Measurements from ENCODE around the gene TTC4.

GRCh38 chr1:54745864-54746263, 30.2 kb downstream of the TTC4 start:
- TF ChIP-seq, protein P1, sequence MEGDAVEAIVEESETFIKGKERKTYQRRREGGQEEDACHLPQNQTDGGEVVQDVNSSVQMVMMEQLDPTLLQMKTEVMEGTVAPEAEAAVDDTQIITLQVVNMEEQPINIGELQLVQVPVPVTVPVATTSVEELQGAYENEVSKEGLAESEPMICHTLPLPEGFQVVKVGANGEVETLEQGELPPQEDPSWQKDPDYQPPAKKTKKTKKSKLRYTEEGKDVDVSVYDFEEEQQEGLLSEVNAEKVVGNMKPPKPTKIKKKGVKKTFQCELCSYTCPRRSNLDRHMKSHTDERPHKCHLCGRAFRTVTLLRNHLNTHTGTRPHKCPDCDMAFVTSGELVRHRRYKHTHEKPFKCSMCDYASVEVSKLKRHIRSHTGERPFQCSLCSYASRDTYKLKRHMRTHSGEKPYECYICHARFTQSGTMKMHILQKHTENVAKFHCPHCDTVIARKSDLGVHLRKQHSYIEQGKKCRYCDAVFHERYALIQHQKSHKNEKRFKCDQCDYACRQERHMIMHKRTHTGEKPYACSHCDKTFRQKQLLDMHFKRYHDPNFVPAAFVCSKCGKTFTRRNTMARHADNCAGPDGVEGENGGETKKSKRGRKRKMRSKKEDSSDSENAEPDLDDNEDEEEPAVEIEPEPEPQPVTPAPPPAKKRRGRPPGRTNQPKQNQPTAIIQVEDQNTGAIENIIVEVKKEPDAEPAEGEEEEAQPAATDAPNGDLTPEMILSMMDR (IDR thresholded peaks at IDR 0.05), result no peak
- no peak for TF ChIP-seq POLR2A (IDR thresholded peaks at IDR 0.05)
